ENCODE data around the gene CLSTN1. TPM values are rescaled to one million over a fixed set of nuclear protein-coding genes. Genes with fewer than 3 reads are reported as not detected.

Gene CLSTN1
- total RNA-seq, 1 donor, result 89.9 TPM

GRCh38 chr1:9852004-9852403, 28.2 kb upstream of the CLSTN1 start:
- no peak for DNase-seq (ENCODE audit: low read depth in 2 of 3, low spot score in 2 of 3)

GRCh38 chr1:9850442-9851162, 26.8 kb upstream of the CLSTN1 start:
- DNase-seq (ENCODE audit: low read depth in 2 of 3, low spot score in 2 of 3), result peak in 2 of 3 donors; percentile 14 to 41

- DNase-seq (ENCODE audit: low read depth in 2 of 3, low spot score in 2 of 3), result peak in 2 of 3 donors; percentile 89 to 97
These were observed 26.1 kb upstream of the CLSTN1 start for GRCh38 chr1:9849691-9850441.

- DNase-seq (ENCODE audit: low read depth in 2 of 3, low spot score in 2 of 3), result peak in 1 of 3 donors; percentile 29
These were observed 24.3 kb upstream of the CLSTN1 start for GRCh38 chr1:9848022-9848421.

- no peak for DNase-seq (ENCODE audit: low read depth in 2 of 3, low spot score in 2 of 3)
These were observed 23.5 kb upstream of the CLSTN1 start for GRCh38 chr1:9847269-9847668.

GRCh38 chr1:9846611-9847171, 22.9 kb upstream of the CLSTN1 start:
- no peak for DNase-seq (ENCODE audit: low read depth in 2 of 3, low spot score in 2 of 3)

GRCh38 chr1:9845914-9846313, 22.1 kb upstream of the CLSTN1 start:
- DNase-seq (ENCODE audit: low read depth in 2 of 3, low spot score in 2 of 3), result no peak

- DNase-seq (ENCODE audit: low read depth in 2 of 3, low spot score in 2 of 3), result no peak
These were observed 21.0 kb upstream of the CLSTN1 start for GRCh38 chr1:9844756-9845155.

GRCh38 chr1:9844106-9844505, 20.3 kb upstream of the CLSTN1 start:
- DNase-seq (ENCODE audit: low read depth in 2 of 3, low spot score in 2 of 3), result no peak

GRCh38 chr1:9843576-9843945, 19.8 kb upstream of the CLSTN1 start:
- DNase-seq (ENCODE audit: low read depth in 2 of 3, low spot score in 2 of 3), result no peak

GRCh38 chr1:9842781-9843575, 19.2 kb upstream of the CLSTN1 start:
- no peak for DNase-seq (ENCODE audit: low read depth in 2 of 3, low spot score in 2 of 3)

GRCh38 chr1:9842073-9842711, 18.4 kb upstream of the CLSTN1 start:
- DNase-seq (ENCODE audit: low read depth in 2 of 3, low spot score in 2 of 3), result no peak

- no peak for DNase-seq (ENCODE audit: low read depth in 2 of 3, low spot score in 2 of 3)
These were observed 17.7 kb upstream of the CLSTN1 start for GRCh38 chr1:9841460-9841859.

- DNase-seq (ENCODE audit: low read depth in 2 of 3, low spot score in 2 of 3), result no peak
These were observed 16.4 kb upstream of the CLSTN1 start for GRCh38 chr1:9840176-9840575.

GRCh38 chr1:9838946-9839345, 15.2 kb upstream of the CLSTN1 start:
- DNase-seq (ENCODE audit: low read depth in 2 of 3, low spot score in 2 of 3), result no peak

GRCh38 chr1:9836632-9836960, 12.8 kb upstream of the CLSTN1 start:
- DNase-seq (ENCODE audit: low read depth in 2 of 3, low spot score in 2 of 3), result no peak

- DNase-seq (ENCODE audit: low read depth in 2 of 3, low spot score in 2 of 3), result no peak
These were observed 12.2 kb upstream of the CLSTN1 start for GRCh38 chr1:9835758-9836631.

GRCh38 chr1:9835404-9835757, 11.6 kb upstream of the CLSTN1 start:
- no peak for DNase-seq (ENCODE audit: low read depth in 2 of 3, low spot score in 2 of 3)

GRCh38 chr1:9833632-9834031, 9.9 kb upstream of the CLSTN1 start:
- no peak for DNase-seq (ENCODE audit: low read depth in 2 of 3, low spot score in 2 of 3)
